ENCODE data around the gene RUVBL1.

DNA sequence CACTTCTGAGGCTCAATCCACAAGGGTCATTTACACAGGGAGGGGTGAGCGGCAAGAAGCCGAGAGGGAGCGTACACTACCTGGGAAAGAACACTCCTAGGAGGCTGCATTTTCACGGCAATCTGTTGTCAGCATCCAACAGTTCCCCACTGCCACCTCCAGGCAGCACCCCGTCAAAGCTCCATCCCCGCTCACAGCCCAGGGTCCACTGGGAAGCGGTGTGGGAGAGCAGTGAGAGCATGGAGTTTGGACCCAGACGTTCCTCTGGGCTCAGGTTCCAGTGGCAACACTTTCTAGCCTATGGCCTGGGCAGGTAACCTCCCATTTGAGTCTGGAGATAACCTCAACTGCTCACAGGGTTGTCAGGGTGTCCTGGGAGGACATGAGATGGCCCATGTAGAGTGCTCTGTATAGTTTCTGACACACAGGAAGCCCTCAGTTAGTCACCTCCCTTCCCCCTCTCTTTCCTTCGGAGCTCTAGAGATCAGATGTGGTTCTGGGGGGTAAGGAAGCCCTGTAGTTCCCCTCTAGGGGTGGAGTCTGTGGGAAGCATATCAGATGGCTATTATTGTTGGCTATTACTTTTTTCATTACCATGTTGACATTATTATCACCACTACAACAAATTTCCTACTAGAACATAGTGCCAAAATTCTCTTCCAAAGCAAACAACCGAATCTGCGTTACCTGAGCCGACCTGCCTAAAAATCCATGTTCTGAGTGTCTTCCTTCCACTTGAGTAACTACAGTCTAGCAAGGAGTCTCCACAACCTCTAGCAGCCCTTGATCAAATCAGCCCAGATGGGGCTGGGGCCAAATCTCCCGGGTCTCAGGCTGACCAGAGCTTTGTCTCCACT lies 29.1 kb downstream of the RUVBL1 start:
- TF ChIP-seq POLR2A (IDR thresholded peaks at IDR 0.05), result no peak
- TF ChIP-seq, protein P1, sequence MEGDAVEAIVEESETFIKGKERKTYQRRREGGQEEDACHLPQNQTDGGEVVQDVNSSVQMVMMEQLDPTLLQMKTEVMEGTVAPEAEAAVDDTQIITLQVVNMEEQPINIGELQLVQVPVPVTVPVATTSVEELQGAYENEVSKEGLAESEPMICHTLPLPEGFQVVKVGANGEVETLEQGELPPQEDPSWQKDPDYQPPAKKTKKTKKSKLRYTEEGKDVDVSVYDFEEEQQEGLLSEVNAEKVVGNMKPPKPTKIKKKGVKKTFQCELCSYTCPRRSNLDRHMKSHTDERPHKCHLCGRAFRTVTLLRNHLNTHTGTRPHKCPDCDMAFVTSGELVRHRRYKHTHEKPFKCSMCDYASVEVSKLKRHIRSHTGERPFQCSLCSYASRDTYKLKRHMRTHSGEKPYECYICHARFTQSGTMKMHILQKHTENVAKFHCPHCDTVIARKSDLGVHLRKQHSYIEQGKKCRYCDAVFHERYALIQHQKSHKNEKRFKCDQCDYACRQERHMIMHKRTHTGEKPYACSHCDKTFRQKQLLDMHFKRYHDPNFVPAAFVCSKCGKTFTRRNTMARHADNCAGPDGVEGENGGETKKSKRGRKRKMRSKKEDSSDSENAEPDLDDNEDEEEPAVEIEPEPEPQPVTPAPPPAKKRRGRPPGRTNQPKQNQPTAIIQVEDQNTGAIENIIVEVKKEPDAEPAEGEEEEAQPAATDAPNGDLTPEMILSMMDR (IDR thresholded peaks at IDR 0.05), result no peak

Data from heart left ventricle (tissue), 13 donors.